Epithelial cell of prostate (primary cell): ENCODE measurements around the gene GPR78.

Experiments
- DNase-seq: peaks from one replicate; pipeline ENCODE4 v3.0.0-alpha.2; 2011; ENCODE audit warnings: low read depth, low spot score
- H3K27ac ChIP-seq: fragments of 450-650 bp; 2 replicates; pipeline ENCODE4 v1.5.1; 2017; ENCODE audit warnings: mild to moderate bottlenecking

The GPR78 gene

DNA sequence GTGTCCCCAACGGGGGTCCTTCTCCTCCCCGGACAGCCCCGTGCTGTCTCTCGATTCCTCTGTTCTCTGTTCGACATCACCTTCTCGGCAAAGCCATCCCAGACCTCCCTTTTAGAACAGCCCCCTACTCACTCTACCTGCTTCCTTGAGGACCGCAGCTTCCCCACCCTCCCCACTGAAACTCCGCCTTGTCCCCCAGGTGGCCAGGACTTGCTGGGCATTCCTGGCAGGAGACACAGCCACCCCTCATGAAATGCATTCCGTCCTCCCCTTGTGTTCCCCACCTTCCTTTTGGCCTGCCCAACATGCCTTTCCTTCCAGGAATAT, 34.8 kb upstream of the GPR78 start:
- DNase-seq: no peak
- no peak overlapping the region for H3K27ac ChIP-seq

DNA sequence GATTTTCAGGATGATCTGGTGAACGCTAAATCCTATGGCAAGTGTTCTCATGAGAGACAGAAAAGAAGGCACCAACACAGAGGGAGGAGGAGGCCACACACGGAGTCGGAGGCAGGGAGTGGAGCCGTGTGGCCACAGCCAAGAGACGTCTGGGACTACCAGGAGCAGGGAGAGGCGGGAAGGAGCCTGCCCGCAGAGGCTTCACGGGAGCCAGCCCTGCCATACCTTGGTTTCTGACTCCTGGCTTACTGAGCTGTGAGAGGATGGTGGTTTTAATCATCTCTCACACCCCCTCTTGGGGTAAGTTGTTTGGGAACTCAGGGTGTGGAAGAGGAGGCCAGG, 33.5 kb upstream of the GPR78 start:
- peak overlapping the region; percentile 79 for H3K27ac ChIP-seq
- DNase-seq: no peak

DNA sequence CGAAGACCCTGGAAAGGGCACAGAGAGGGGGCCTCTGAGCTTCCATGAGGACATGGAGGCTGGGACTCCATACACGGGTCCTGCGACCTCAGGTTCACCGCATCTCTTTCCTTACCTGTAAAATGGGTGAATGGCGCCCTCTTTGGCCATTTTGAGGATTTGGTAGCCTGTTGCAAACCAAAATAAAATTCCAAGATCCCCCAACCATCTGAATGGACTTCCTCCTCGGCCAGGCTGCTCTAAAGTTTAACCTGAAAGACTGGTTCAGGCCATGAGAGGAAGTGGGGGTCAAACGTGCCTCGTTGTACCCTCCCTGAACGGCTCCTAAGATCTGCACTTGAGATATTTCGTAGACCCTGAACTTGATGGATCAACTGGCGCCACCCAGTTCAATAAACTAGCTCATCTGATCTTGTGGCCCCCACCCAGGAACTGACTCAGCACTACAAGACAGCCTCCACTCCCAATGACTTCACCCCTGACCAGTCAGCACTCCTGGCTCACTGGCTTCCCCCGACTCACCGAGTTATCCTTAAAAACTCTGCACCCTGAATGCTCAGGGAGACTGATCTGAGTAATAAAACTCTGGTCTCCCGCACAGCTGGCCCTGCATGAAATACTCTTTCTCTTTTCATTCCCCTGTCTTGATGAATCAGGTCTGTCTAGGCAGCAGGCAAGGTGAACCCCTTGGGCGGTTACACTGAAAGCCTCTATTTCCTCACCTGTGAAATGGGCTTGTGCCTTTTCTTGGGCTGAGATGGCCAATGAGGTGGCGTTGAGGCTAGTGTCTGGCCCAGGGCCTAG, 32.9 kb upstream of the GPR78 start:
- H3K27ac ChIP-seq: peak overlapping the region; percentile 79
- peak; percentile 81 for DNase-seq

DNA sequence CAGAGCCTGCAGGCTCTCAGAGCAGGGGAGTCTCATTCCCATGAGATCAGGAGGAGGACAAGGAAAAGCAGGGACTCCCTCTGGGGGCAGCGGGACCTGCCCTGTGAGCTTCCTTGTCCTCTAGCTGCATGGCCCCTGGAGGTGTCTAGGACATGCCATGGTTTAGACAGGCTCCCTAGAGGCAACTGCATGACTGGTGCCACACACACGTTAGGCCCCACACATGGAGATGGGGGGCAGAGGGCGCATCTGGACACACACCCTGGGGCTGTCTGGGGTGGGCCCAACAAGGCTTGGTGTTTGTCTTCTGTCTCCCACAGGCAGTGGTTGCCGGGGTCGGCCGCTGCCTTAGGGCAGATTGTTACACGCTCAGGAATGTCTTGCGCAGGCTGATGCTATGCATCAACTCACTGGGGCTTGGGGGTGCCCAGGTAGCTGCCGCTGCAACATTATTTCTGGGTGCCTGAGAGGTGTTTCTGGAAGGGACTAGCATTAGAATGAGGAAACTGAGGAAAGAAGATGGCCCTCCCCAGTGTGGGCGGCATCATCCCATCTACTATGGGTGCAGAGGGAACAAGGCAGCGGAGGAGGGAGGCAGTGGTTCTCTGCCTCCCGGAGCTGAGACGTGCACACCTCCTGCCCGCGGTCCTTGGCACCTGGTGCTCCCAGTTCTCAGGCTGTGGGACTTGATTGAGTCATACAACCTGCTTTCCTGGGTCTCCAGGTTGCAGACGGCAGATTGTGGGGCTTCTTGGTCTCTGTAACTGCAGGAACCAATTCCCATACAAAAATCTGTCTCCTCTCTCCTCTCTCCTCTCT, 32.1 kb upstream of the GPR78 start:
- DNase-seq: no peak
- H3K27ac ChIP-seq: peak overlapping the region; percentile 79

DNA sequence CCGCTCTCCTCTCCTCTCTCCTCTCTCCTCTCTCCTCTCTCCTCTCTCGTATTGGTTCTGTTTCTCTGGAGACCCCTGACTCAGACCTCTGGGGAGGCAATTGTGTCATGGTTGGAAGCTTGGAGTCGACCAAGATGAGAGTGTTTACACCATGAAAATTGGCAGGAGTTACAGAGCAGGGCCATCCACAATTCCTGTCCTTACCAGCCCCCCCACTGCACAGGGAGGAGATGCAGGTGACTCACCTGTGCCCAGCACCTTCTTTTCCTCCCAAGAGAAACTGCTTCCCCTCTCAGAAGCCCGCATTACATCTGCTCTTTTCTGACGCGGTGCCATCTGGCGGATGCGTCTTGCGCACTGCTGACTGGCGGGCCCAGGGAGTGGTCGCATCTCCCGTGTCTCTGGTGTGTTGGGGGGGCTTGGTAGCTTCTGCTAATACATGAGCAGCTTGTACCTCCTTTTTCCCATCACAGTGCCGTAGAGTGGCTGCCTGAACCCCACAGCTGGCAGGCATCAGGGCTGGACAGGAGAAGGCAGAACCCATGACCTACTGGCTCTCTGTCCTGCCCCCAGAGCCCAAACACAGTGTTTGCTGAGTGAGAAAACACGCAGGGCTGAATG, 31.4 kb upstream of the GPR78 start:
- peak overlapping the region; percentile 79 for H3K27ac ChIP-seq
- DNase-seq: no peak

DNA sequence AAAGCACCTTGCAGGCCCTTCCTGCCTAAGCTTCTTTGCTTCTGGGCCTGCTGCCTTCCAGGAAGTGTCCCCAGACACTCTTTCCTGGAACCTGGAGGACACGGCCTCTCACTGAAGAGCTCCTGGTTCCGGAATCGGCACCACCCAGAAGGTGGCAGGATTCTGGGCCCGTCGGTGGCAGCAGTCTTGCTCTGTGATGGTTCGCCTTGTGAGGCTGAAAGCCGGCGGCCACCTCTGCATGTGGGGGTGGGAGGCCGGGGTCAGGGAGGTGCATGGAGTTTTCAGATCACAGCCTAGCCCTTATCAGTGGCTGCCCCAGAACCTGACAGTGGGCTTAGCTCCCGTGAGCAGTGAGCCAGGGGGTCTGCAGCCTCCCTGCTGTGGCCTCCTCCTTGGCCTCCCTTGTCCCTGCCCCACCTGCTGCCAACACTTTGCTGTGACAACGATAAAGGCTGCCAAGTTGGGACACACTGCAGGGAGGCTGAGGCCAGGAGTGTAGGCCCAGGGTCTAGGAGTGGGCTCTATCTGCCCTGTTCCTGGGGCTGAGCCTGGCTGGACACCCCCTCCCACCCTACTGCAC, 30.8 kb upstream of the GPR78 start:
- no peak overlapping the region for H3K27ac ChIP-seq
- DNase-seq: no peak

DNA sequence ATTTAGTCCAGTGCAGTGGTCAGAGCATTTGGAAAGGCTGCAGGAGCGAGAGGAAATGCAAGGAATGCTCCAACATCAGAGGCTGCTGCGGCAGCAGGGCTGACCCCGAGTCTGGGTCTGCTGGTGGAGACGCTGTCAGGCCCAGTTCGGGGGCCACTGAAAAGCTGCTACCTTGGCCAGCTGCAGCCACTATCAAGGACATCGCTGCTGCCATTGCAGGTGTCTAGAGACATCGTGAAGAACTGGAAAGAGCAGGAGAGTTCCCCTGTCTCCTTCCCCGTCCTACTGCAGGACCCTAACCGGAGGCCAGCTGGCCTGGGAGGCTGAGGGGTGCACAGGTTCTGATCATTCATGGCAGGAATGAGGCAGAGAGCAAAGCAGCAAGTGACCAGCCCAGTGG, 29.5 kb upstream of the GPR78 start:
- no peak overlapping the region for H3K27ac ChIP-seq
- DNase-seq: no peak

DNA sequence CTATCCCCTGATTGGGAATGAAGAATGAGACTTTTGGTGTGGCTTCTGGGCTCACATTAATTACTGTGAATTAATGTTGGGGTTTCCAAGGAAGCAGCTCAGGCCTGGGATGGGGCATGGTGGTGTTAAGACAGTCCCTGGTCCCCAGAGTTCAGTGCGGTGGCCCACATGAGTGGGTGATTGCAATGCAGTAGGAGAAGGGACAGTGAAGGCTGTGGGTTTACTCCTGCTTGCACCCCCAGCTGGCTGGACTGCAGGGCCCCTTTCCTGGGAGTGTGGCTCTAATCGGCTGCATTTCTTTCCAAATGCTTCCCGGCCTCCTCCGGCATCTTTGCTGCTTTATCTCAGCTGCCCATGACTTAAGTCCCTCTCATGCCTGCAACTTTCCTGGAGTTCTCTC, 28.2 kb upstream of the GPR78 start:
- no peak overlapping the region for H3K27ac ChIP-seq
- DNase-seq: no peak

DNA sequence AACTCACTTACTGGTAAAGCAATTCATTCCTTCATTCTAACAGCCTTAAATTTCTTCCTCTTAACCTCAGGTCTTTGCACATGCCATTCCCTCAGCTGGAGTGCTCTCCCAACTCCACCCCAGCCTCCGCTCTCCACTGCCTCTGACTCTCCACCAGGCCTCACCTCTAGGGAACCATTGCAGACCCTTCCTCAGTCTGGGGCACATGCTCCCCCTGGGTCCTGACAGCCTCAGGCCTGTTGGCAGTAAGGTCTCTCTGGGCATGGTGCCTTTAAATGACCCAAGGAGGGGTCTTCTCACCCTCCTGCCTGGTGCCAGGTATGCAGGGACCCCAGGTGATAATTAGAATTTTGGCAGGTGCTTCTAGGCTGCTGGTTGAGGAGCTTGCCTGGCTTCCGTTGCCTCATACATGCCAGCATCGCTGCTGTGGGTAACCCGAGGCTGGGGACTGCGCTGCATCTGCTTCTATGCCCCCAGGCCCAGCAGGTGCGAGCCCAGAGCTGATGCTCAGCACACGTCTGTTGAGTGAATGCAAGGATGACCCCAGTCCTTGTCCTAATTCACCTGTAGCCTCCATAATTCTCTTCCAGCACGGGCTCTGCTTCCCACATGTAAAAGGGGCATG, 27.5 kb upstream of the GPR78 start:
- H3K27ac ChIP-seq: no peak overlapping the region
- DNase-seq: no peak

DNA sequence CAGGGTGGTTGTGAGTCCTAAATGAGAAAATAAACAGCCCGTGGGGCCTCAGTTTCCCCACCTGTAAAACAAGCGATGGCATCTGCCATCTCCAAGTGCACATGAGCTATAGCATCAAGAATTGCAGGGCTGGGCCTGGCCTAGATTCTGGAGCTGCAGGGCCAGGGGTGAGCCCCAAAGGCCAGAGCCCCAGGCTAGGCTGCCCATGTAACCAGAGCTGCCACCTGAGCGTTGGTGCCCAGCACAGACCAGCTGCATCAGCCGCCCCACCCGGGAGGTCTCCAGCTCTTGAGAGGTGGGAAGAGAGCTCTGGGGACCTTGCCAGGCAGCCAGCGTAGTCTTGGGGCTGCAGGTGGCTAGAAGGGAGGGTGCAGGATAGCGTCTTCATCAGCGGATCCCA, 27.0 kb upstream of the GPR78 start:
- DNase-seq: no peak
- H3K27ac ChIP-seq: no peak overlapping the region

DNA sequence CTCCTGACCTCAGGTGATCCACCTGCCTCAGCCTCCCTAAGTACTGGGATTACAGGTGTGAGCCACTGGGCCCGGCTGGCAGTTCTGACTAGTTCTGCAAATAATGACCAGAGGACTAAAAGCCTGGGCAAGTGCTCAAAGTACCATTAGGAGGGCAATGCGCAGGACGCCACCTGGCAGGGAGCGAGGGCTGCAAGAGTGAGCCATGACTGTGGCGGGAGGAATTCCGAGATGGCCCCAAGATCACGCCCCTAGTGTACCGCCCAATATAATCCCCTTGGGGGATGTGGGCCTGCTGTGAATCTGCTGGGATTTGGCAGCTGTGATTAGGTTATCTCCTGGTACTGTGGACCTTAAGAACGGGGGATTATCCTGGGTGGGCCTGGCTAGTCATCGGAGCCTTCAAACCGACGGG, 26.2 kb upstream of the GPR78 start:
- no peak for DNase-seq

DNA sequence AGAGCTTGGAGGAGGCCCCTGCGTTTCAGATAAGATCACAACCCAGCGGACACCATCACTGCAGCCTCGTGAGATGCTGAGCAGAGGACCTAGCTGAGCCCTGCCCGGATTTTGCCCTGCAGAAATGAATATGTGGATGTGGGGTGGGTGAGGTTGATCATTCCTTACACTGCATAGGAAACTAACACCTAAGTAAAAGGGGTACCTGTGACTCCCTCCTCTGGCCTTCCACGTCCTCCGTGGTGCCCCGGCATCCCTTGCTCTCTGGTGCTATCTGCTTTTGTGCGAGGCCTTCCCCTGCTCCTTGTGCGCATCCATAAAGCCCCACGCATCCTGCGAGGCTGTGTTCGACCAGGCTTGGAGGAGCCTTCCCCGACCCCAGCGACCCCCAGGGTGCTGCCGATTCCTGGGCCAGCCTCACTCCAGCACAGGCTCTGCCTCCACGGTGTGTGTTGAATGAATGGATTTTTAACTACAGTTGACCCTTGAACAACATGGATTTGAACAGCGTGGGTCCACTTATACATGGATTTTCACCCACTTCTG, 25.6 kb upstream of the GPR78 start:
- H3K27ac ChIP-seq: no peak overlapping the region
- DNase-seq: no peak

More for the DNA sequence above, 26.2 kb upstream of the GPR78 start:
- no peak overlapping the region for H3K27ac ChIP-seq

DNA sequence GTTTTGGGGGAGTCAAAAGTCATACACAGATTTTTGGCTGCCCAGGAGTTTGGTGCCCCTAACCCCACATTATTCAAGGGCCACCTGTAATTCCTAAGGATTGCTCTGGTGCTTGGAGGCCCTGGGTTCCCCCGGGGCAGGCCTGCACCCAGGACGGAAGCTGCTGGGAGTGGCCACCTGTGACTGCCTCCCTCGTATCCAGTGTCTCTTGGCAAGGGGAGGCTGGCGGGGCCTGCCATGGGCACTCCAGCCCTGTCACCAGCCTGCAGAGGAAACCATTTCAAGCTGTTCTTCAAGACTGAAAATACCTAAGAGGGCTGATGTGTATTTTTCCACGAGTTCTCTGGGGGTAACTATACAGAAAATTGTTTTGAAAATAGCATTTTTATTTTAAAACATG, 24.5 kb upstream of the GPR78 start:
- H3K27ac ChIP-seq: no peak overlapping the region

DNA sequence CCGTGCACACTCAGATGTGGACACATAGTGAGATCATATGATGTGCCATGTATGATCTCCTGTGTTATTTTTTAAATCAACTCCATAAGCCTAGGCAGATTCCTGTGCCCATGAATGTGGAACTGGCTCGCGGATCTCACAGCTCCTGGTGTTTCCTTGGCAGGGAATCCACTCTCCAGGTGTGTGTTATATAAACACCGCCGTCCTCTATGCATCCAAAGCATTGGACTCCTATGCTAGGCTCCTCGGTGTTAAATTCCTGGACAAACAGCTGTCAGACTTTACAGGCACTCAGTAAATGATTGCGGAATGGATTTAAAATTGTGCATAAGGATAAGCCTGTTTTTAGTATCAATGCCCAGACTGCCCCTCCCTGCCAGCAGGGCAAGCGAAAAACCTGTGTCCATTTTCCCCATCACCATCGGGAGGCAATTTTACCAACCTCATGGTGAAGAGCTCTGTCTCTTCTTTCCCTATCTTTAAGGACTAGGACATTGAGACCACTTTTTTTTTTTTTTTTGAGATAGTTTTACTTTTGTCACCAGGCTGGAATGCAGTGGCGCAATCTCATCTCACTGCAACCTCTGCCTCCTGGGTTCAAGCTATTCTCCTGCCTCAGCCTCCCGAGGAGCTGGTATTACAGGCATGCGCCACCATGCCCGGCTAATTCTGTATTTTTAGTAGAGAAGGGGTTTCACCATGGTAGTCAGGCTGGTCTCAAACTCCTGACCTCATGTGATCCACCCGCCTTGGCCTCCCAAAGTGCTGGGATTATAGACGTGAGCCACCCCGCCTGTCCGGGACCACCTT, 23.6 kb upstream of the GPR78 start:
- DNase-seq: no peak
- H3K27ac ChIP-seq: no peak overlapping the region

More for the DNA sequence above, 24.5 kb upstream of the GPR78 start:
- DNase-seq: no peak

DNA sequence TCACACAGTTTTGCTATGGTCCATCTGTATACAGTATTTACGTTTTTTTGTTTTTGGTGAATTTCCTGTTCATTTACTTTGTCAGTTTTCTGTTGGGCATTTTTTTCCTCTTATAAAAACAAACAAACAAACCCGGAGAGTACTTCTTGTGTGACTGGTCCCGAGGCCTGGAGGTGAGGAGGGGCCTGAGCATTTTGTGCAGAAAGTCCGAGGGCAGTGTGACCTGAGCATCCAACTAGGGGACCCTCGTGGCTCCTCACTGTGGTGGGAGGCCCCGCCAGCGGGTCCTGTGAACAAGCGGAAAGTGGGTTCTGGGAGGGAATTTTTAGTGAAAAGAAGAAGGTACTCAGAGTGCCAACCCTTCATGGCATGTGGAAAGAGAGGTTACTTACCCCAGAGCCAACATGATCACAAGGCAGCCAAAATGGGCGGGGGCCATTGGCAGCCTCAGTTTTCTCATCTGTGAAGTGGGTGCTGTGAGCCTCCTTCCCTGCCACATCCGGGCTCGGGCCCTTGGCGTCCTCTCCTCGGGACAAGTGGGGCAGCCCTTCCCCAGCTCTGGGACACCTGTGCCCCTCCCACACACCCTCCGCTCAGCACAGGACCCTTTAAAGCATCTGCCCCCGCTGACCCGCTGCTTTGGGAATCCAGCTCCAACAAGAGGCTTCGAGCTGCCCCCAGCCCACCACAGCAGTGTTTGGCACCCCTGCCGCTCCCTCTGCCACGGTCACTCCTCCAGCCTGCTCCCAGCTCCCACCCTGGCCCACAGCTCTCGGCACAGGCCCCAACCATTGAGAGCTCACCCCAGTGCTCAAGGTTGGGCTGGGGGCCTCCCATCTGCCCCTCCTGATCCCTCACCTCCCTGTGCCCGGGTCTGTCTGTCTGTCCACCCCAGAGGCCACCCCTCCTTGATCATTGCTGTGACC, 22.8 kb upstream of the GPR78 start:
- DNase-seq: no peak
- no peak overlapping the region for H3K27ac ChIP-seq

DNA sequence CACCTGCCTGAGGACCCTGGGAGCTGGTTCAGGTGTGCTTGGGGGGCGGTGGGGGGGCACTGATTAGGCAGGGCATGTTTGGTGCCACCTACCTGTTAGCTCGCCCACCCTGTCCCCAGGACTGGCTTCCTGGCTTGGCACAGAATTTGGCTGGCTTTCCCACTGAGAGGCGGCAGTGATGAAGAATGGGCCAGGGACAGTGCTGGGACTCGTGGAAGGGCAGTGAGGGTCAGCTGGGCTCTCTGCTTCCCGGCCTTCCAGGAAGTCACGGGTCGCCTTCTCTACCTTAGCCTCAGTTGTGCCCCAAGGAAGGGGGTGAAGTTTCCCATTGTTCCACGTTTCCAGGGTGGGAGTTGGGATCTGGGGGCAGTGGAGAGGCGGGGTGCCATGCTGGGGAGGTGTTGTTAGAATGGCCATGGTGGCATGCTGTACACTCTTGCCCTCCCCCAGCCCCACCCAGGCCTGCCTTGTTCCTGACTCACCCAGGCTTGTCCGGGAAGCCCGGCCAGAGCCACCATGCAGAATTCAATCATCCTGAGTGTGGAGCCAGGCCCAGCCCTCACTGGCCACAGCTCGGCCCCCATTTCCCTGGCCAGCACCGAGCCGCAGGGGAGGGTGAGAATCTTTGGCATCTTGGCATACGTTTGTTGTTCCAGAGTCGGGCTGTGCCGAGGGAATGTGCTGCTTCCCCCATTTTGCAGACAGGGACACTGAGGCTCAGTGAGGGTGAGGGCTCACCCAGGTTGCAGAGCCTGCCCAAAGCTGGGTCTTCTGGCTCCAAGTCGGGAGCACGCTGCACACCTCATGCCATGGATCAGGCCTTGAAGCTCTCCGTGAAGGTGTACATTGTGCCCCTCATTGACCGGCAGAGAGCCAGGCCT, 21.9 kb upstream of the GPR78 start:
- no peak for DNase-seq
- no peak overlapping the region for H3K27ac ChIP-seq

DNA sequence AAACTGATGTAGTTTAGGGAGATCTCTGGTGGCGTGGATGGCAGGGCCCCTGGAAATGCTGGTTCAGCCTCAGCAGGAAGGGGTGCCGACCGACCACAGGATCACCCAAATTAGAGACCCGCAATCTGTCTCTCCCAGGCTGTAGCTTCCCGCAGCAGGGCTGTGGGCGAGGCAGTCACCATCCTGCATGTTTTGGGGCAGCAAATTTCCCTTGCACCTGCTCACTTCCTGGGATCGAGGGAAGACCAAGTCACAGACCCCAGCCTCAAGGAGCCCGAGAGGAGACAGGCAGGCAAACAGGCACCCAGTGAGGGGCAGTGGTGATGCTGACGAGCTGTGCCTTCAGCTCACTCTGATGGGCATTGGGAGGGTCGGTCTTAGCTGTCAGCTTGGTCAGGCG, 21.2 kb upstream of the GPR78 start:
- DNase-seq: no peak
- no peak overlapping the region for H3K27ac ChIP-seq
